HG03558 (cell line): Measurements from ENCODE around the gene PDE7B.

Experiments
- ATAC-seq: cut with Tn5 transposase; IDR thresholded peaks from one replicate; pipeline ENCODE4 v1.9.1; 2021; ENCODE audit warnings: moderate number of reproducible peaks; ENCODE audit not compliant: unreplicated experiment; ENCODE audit errors: extremely low read depth

The PDE7B gene

GRCh38 chr6:136059308-136059707 is 207.8 kb downstream of the PDE7B start:
- ATAC-seq, result no peak

- ATAC-seq, result no peak
Measured at GRCh38 chr6:136060052-136060451, 208.6 kb downstream of the PDE7B start.

GRCh38 chr6:136060759-136061158 is 209.3 kb downstream of the PDE7B start:
- no peak for ATAC-seq

- no peak for ATAC-seq
Measured at GRCh38 chr6:136061701-136062100, 210.2 kb downstream of the PDE7B start.

GRCh38 chr6:136063096-136063495 is 211.6 kb downstream of the PDE7B start:
- ATAC-seq, result no peak

GRCh38 chr6:136066005-136066404 is 214.5 kb downstream of the PDE7B start:
- ATAC-seq, result no peak

GRCh38 chr6:136067731-136068341 is 216.3 kb downstream of the PDE7B start:
- ATAC-seq, result no peak

- no peak for ATAC-seq
Measured at GRCh38 chr6:136069119-136069518, 217.6 kb downstream of the PDE7B start.

- no peak for ATAC-seq
Measured at GRCh38 chr6:136070815-136071214, 219.3 kb downstream of the PDE7B start.

GRCh38 chr6:136072691-136073090 is 221.2 kb downstream of the PDE7B start:
- ATAC-seq, result no peak

GRCh38 chr6:136073216-136073615 is 221.7 kb downstream of the PDE7B start:
- ATAC-seq, result no peak

GRCh38 chr6:136076496-136076895 is 225.0 kb downstream of the PDE7B start:
- no peak for ATAC-seq

GRCh38 chr6:136077834-136078576 is 226.5 kb downstream of the PDE7B start:
- ATAC-seq, result no peak

GRCh38 chr6:136079701-136080565 is 228.4 kb downstream of the PDE7B start:
- ATAC-seq, result no peak

GRCh38 chr6:136083540-136083939 is 232.0 kb downstream of the PDE7B start:
- no peak for ATAC-seq

GRCh38 chr6:136084403-136084802 is 232.9 kb downstream of the PDE7B start:
- ATAC-seq, result no peak

GRCh38 chr6:136085370-136086115 is 234.0 kb downstream of the PDE7B start:
- no peak for ATAC-seq

- ATAC-seq, result no peak
Measured at GRCh38 chr6:136086686-136087085, 235.2 kb downstream of the PDE7B start.

GRCh38 chr6:136087986-136088385 is 236.5 kb downstream of the PDE7B start:
- ATAC-seq, result no peak

GRCh38 chr6:136088693-136089092 is 237.2 kb downstream of the PDE7B start:
- ATAC-seq, result no peak
